ENCODE measurements around the gene SMIM29. TPM values are rescaled to one million over a fixed set of nuclear protein-coding genes. Genes with fewer than 3 reads are reported as not detected.

Gene SMIM29
- total RNA-seq, 2 donors from 2014 or later = 7.2 to 7.9 TPM

GRCh38 chr6:34207695-34208443 is 40.9 kb downstream of the SMIM29 start:
- no peak overlapping the region for H3K9ac ChIP-seq (ENCODE audit: extremely low read depth, low read length, poor library complexity, severe bottlenecking)
- Mint-ChIP-seq H3K36me3 (ENCODE audit: low read depth) (no peaks in the 10 kb centered on the region), H3K27me3 (ENCODE audit: insufficient read depth) (no peaks in the 10 kb centered on the region), H3K9me3 (no peaks in the 10 kb centered on the region), H3K4me1 (peaks cover 15% of the 10 kb centered on the region), H3K4me3 (no peak overlapping the region), H3K27ac (no peak overlapping the region)
- no peak overlapping the region for H3K4me3 ChIP-seq (ENCODE audit: low read length)
- H3K36me3 ChIP-seq (ENCODE audit: control insufficient read depth, insufficient read depth, low read length) = no peaks in the 10 kb centered on the region
- no peak for DNase-seq
- H3K4me1 ChIP-seq (ENCODE audit: control insufficient read depth, insufficient read depth, low read length) = peaks cover 4% of the 10 kb centered on the region
- H3K27me3 ChIP-seq (ENCODE audit: control insufficient read depth, insufficient read depth, low read length, poor library complexity, severe bottlenecking) = no peaks in the 10 kb centered on the region
- H3K9me3 ChIP-seq (ENCODE audit: control insufficient read depth, low read length) = no peaks in the 10 kb centered on the region
- 93 to 95% methylated on average over 4 of the region's 4 CpGs for whole genome bisulfite sequencing, 2 experiments (ENCODE audit: insufficient coverage in 1 of 2, insufficient read length in 1 of 2)
- H3K27ac ChIP-seq (ENCODE audit: low read depth, low read length) = no peak overlapping the region
- TF ChIP-seq CTCF (conservative IDR thresholded peaks at IDR 0.05) = no peak

DNA sequence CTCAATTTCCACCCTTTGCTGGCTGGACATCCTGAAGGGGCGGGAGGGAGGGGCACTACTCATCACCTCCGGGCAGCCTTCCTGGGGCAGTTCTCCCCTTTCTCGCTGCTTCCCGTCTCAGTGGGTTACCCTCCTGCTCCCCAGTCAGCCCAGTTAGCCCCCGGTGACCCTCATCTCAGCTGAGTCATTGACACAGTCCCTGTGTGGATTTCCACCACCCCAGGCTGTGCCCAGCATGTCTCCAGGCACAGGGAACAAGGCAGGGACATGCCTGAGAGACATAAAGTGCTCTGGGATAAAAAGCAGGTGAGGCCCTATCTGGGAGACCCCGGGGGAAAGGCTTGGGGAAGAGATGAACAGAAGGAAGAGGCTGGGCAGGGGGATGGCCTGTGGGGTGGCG is 42.1 kb downstream of the SMIM29 start:
- Mint-ChIP-seq H3K27me3 (ENCODE audit: insufficient read depth) (no peaks in the 10 kb centered on the region), H3K9me3 (no peaks in the 10 kb centered on the region)
- no peaks in the 10 kb centered on the region for H3K9me3 ChIP-seq (ENCODE audit: control insufficient read depth, low read length)

DNA sequence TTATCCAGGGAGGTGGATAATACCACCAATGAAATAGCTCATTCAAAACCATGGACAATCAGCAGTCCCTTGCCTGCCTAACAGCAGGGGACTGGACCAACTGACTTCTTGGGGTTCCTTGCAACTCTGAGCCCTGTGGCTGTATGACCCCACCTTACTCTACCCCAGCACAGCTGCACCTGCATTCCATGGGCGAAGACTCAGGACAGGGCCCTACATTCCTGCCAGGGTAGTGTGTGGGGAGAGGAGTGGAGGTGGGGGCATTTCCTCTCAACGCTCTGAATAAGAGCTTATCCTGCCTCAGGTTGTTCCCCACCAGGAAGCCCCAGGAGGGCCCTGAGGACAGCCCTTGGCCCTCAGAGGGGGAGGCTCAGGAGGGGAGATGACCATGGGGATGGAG is 42.9 kb downstream of the SMIM29 start:
- no peak overlapping the region for H3K27ac Mint-ChIP-seq
- 85% methylated on average over 2 of the region's 2 CpGs; no CpG with 5 or more reads in 1 of the 2 experiments for WGBS, 2 experiments (ENCODE audit: insufficient coverage in 1 of 2, insufficient read length in 1 of 2)
- no peaks in the 10 kb centered on the region for H3K36me3 ChIP-seq (ENCODE audit: control insufficient read depth, insufficient read depth, low read length)
- H3K4me1 ChIP-seq (ENCODE audit: control insufficient read depth, insufficient read depth, low read length) = peaks cover 4% of the 10 kb centered on the region
- no peaks in the 10 kb centered on the region for H3K27me3 Mint-ChIP-seq (ENCODE audit: insufficient read depth)
- no peaks in the 10 kb centered on the region for H3K36me3 Mint-ChIP-seq (ENCODE audit: low read depth)
- H3K27ac ChIP-seq (ENCODE audit: low read depth, low read length) = no peak overlapping the region
- H3K9me3 ChIP-seq (ENCODE audit: control insufficient read depth, low read length) = no peaks in the 10 kb centered on the region
- no peak for TF ChIP-seq CTCF (conservative IDR thresholded peaks at IDR 0.05)
- H3K4me1 Mint-ChIP-seq = peaks cover 15% of the 10 kb centered on the region
- DNase-seq = peak; percentile 55
- H3K27me3 ChIP-seq (ENCODE audit: control insufficient read depth, insufficient read depth, low read length, poor library complexity, severe bottlenecking) = no peaks in the 10 kb centered on the region
- no peaks in the 10 kb centered on the region for H3K9me3 Mint-ChIP-seq
- H3K4me3 ChIP-seq (ENCODE audit: low read length) = no peak overlapping the region
- no peak overlapping the region for H3K4me3 Mint-ChIP-seq
- no peak overlapping the region for H3K9ac ChIP-seq (ENCODE audit: extremely low read depth, low read length, poor library complexity, severe bottlenecking)

More for the DNA sequence above, 42.1 kb downstream of the SMIM29 start:
- 75 to 77% methylated on average over 6 to 7 of the region's 7 CpGs for WGBS, 2 experiments (ENCODE audit: insufficient coverage in 1 of 2, insufficient read length in 1 of 2)
- no peak for TF ChIP-seq CTCF (conservative IDR thresholded peaks at IDR 0.05)
- H3K27ac ChIP-seq (ENCODE audit: low read depth, low read length) = no peak overlapping the region
- DNase-seq = peak; percentile 52
- H3K36me3 ChIP-seq (ENCODE audit: control insufficient read depth, insufficient read depth, low read length) = no peaks in the 10 kb centered on the region
- Mint-ChIP-seq H3K36me3 (ENCODE audit: low read depth) (no peaks in the 10 kb centered on the region), H3K4me3 (no peak overlapping the region), H3K4me1 (peaks cover 15% of the 10 kb centered on the region), H3K27ac (no peak overlapping the region)
- H3K4me3 ChIP-seq (ENCODE audit: low read length) = no peak overlapping the region
- H3K9ac ChIP-seq (ENCODE audit: extremely low read depth, low read length, poor library complexity, severe bottlenecking) = no peak overlapping the region
- H3K4me1 ChIP-seq (ENCODE audit: control insufficient read depth, insufficient read depth, low read length) = peaks cover 4% of the 10 kb centered on the region
- H3K27me3 ChIP-seq (ENCODE audit: control insufficient read depth, insufficient read depth, low read length, poor library complexity, severe bottlenecking) = no peaks in the 10 kb centered on the region
